Measurements from ENCODE around the gene ZNF84.
A peak's percentile ranks its signal among the peaks of the same experiment; 100 is the strongest.

ZNF84 gene

DNA sequence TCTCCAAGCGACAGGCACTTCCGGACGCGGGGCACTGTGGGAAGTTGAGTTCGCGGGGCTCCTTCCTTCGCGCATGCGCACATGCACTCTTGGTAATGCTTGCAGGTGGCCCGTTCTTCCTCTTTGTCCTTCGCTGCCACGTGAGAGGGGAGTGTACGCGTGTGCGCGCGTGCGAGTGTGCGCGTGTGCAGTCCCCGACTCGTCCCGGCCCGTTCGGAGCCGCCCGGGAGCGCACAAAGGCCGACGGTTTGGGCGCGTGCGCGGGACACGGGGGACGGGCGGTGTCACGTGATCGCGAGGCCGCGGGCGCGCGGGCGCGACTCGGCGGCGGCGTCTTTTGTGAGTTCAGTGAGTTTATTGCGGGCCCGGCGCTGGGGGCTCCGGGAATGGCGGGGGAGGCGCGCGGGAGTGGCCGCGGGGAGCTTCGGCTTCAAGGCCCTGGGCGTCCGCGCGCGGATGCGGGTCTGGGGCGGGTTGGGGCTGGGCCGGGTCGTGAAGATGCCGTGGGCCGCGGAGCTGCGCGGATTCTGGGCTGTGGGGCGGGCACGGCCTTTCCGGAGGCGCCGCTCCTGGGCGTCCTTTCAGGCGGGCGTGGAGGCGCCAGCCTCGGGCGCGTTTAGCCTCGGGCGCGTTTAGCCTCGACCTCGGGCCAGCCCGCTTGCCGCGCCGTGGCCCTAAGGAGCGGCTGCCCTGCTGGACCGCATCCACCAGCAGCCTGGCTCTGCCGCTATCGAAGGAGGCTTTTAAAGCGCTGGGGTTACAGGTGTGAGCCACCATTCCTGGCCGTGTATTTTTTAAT lies at the start of gene ZNF84:
Gene ZNF84, plus strand, starts transcription at position 303 of the 799 bp plus-strand sequence. CDS start 3,959 bp downstream, outside the sequence.
- TF ChIP-seq ZFX (IDR thresholded peaks at IDR 0.05), result peak; percentile 70
- TF ChIP-seq, protein P1, sequence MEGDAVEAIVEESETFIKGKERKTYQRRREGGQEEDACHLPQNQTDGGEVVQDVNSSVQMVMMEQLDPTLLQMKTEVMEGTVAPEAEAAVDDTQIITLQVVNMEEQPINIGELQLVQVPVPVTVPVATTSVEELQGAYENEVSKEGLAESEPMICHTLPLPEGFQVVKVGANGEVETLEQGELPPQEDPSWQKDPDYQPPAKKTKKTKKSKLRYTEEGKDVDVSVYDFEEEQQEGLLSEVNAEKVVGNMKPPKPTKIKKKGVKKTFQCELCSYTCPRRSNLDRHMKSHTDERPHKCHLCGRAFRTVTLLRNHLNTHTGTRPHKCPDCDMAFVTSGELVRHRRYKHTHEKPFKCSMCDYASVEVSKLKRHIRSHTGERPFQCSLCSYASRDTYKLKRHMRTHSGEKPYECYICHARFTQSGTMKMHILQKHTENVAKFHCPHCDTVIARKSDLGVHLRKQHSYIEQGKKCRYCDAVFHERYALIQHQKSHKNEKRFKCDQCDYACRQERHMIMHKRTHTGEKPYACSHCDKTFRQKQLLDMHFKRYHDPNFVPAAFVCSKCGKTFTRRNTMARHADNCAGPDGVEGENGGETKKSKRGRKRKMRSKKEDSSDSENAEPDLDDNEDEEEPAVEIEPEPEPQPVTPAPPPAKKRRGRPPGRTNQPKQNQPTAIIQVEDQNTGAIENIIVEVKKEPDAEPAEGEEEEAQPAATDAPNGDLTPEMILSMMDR (conservative IDR thresholded peaks at IDR 0.05), result no peak

GRCh38 chr12:132998741-132999140 lies 38.6 kb upstream of the ZNF84 start:
- TF ChIP-seq ZFX (IDR thresholded peaks at IDR 0.05), result no peak
- TF ChIP-seq, protein P1 (conservative IDR thresholded peaks at IDR 0.05), result no peak
- H3K27ac ChIP-seq, result no peak overlapping the region

More for the DNA sequence above, at the start of gene ZNF84:
- H3K27ac ChIP-seq, result peak within 1 kb of the TSS; percentile 82

DNA sequence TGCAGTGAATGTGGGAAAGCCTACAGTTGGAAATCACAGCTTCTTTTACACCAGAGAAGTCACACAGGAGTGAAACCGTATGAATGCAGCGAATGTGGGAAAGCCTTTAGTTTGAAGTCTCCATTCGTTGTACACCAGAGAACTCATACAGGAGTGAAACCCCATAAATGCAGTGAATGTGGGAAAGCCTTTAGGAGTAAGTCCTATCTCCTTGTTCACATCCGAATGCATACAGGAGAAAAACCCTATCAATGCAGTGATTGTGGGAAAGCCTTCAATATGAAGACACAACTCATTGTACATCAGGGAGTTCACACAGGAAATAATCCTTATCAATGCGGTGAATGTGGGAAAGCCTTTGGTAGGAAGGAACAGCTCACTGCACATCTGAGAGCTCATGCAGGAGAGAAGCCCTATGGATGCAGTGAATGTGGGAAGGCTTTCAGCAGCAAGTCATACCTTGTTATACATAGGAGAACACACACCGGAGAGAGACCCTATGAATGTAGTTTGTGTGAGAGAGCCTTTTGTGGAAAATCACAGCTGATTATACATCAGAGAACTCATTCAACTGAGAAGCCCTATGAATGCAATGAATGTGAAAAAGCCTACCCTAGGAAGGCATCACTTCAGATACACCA lies 26.5 kb upstream of the ZNF84 start:
- H3K27ac ChIP-seq, result no peak overlapping the region
- no peak for TF ChIP-seq ZFX (IDR thresholded peaks at IDR 0.05)
- TF ChIP-seq, protein P1 (conservative IDR thresholded peaks at IDR 0.05), result no peak

DNA sequence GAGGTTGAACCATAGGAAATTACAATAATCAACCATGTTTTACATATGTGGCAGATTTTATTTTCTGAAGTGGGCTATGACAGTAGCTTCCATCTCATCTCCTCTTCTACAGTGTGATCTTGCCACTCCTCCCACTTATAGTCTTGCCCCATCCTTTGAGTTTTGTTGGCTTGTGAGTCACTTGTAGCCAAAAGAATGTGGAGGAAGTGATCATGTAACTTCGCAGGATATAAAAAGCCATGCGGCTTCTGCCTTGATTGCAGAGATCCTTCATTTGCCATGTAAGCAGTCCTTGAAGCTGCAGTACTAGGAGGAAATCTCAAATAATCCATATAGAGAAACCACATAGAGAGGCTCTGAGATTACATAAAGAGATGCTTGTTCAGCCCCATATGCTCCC lies 13.7 kb upstream of the ZNF84 start:
- TF ChIP-seq, protein P1 (conservative IDR thresholded peaks at IDR 0.05), result no peak
- no peak for TF ChIP-seq ZFX (IDR thresholded peaks at IDR 0.05)

DNA sequence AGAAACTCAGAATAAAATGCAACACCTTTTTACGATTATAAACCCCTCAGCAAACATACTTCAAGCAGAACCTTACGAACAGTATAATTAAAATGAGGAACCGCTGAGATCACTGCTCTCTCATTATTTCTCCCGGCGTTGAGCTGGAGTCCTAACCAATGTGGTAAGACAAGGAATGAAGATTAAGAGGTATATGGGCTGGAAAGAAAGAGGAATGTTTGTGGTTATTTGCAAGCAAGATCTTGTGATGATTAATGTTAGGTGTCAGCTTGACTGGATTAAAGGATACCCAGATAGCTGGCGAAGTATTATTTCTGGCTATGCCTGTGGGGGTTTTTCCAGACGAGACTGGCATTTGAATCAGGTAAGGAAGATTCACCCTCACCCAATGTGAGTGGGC lies 10.3 kb upstream of the ZNF84 start:
- TF ChIP-seq, protein P1 (conservative IDR thresholded peaks at IDR 0.05), result no peak
- TF ChIP-seq ZFX (IDR thresholded peaks at IDR 0.05), result no peak

More for the DNA sequence above, 13.7 kb upstream of the ZNF84 start:
- no peak overlapping the region for H3K27ac ChIP-seq

GRCh38 chr12:133038118-133038709 lies 905 bp downstream of the ZNF84 start:
- TF ChIP-seq ZFX (IDR thresholded peaks at IDR 0.05), result no peak
- TF ChIP-seq, protein P1 (conservative IDR thresholded peaks at IDR 0.05), result no peak
- H3K27ac ChIP-seq, result peak overlapping the region; percentile 82

More for the DNA sequence above, 10.3 kb upstream of the ZNF84 start:
- H3K27ac ChIP-seq, result no peak overlapping the region

DNA sequence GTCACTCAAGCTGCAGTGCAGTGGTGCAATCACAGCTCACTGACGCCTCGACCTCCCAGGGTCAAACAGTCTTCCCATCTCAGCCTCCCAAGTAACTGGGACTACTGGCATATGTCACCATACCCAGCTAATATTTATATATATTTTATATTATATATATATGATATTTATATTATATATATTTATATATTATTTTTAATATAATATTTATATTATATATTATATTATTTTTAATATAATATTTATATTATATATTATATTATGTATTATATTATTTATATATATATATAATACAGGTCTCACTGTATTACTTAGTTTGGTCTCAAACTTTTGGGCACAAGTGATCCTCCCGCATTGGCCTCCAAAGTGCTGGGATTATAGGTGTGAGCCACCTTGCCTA lies 9.4 kb downstream of the ZNF84 start:
- H3K27ac ChIP-seq, result no peak overlapping the region
- no peak for TF ChIP-seq ZFX (IDR thresholded peaks at IDR 0.05)
- TF ChIP-seq, protein P1 (conservative IDR thresholded peaks at IDR 0.05), result no peak
